8988T (cell line): Measurements from ENCODE around the gene F12.

Experiments used
- DNase-seq: peaks from one replicate; pipeline ENCODE4 v3.0.0; 2011

F12 gene

GRCh38 chr5:177409043-177409801, at the start of gene F12:
Gene F12 (minus strand): TSS chr5:177409564. CDS start chr5:177409527, 37 bp downstream.
- DNase-seq: no peak

DNA sequence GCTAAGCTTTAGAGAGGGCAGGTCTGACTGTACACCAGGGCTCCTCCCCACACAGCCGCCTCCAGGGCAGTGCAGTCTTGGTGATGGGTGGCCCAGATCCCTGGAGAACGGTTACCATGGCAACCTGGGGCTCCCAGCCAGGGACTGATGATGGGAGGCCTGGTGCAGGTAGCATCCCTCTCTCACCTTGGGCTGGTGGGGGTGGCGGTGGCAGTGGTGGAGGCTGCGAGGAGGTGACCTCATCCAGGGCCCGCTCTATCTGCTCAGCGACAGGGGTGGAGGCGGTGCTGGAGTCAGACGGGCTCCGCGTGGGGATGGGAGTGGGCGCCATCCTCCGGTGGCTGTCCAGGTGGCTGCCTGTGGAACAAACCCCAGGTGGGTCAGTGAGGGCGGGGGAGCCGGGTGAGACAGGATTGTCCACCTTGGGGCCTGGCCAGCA, 49.6 kb upstream of the F12 start:
- DNase-seq: no peak

- DNase-seq: no peak
These were observed 48.7 kb upstream of the F12 start for GRCh38 chr5:177457852-177458681.

GRCh38 chr5:177456976-177457851, 47.9 kb upstream of the F12 start:
- peak; percentile 99 for DNase-seq

- DNase-seq: no peak
These were observed 47.2 kb upstream of the F12 start for GRCh38 chr5:177456591-177456964.

- DNase-seq: peak; percentile 99
These were observed 46.6 kb upstream of the F12 start for GRCh38 chr5:177455661-177456590.

DNA sequence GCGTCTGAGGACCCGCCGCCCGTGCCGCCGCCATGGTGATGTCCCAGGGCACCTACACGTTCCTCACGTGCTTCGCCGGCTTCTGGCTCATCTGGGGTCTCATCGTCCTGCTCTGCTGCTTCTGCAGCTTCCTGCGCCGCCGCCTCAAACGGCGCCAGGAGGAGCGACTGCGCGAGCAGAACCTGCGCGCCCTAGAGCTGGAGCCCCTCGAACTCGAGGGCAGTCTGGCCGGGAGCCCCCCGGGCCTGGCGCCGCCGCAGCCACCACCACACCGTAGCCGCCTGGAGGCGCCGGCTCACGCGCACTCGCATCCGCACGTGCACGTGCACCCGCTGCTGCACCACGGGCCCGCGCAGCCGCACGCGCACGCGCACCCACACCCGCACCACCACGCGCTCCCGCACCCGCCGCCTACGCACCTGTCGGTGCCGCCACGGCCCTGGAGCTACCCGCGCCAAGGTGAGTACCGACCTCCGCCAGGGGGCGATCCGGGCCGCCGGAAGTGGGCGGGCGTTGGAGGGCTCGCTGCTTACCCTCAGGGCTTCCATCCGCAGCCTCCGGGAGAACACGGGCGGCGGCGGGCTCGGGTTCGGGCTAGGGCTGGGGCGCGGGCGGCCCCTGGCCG, 45.8 kb upstream of the F12 start:
- peak; percentile 96 for DNase-seq

- peak; percentile 100 for DNase-seq
These were observed 45.2 kb upstream of the F12 start for GRCh38 chr5:177454397-177455035.

DNA sequence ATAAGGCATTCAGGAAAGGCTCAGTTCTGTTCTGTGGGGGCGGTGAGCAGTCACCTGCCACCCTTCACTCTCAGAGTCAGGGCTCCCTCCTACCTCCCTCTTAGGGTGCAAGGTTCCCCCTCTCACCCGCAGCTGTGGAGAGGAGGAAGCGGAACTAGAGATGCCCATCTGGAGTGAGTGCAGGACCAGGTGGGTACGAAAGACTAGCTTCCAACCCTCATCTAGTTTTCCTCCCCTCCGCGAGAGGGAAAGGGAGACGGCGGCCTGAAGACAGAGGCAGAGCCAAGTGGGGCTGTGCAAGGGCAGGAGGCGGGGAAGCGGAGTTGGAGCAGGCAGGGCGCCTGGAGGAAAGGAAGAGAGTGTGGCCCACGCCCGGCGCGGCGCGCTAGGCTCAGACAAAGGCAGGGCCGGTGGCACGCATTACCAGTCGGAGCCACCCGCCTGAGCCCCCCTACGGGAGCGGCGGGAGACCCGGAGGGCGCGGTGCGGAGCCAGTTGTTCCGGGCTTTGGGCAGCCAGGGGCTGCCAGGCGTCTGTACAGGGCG, 44.6 kb upstream of the F12 start:
- DNase-seq: no peak

GRCh38 chr5:177452688-177453638, 43.6 kb upstream of the F12 start:
- no peak for DNase-seq

GRCh38 chr5:177450667-177451424, 41.5 kb upstream of the F12 start:
- DNase-seq: no peak

- no peak for DNase-seq
These were observed 40.0 kb upstream of the F12 start for GRCh38 chr5:177449140-177450061.

DNA sequence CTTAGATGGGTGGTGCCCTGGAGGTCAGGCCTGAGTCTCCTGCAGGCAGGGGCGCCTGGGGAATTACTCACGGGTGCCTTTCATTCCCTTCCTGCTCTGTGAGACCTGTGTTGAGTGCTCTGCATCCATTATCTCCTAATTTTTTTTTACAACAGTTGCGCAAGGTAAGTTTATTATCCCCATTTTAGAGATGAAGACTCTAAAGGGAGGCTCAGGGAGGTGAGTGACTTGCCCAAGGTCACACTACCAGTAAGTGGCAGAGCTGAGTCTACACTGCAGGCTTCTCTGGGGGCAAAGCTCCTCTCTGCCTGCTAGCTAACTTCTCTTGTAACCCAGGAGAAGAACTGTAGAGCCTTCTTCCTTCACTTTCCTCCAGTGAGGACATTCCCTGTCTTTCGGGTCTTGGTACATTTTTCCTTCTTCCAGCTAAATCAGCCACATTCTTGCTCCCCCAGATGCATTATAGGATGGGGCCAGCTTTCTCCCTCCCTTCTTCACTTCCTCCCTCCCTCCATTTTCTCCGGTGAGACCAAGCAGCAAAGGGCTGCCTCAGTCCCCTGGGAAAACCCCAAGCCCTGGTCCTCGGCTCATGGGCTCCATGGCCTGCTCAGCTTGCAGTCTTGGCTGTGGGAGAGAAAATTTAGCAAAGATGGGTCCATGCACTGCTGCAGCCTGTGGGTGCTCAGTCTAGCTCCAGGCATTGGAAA, 39.0 kb upstream of the F12 start:
- no peak for DNase-seq

DNA sequence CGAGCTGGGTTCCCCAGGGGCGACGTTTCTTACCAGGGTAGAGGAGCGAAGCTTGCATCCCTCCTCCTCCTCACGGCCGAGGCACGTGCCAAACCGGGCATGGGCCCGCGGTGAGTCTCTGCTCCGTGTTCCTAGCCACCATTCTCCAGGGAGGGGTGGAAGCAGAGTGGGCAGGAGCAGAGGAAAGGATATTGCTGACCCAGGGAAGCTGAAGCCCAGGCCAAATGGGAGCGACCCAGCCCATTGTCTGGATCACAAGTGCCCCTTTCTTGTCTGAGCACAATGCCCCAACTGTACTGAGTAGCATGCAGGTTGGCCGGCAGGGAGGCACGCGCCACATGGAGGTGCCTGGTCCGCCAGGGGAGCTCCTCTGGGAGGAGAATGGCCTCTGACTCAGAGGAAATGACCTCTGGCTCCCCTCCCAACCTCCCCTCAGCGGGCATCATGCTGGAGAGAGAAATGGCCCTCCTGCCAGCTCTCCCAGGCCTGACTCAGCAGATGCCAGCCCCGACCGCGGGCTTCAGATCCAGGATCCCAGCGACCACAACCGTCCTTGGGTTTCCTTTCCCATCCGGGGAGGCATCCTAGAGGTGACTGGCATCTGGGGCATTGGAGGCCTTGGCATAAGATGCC, 38.4 kb upstream of the F12 start:
- DNase-seq: peak; percentile 93

- peak; percentile 80 for DNase-seq
These were observed 37.8 kb upstream of the F12 start for GRCh38 chr5:177447066-177447610.
